Peyer's patch (tissue), 4 donors: ENCODE results near the gene EYS. TPM values are rescaled to one million over a fixed set of nuclear protein-coding genes. Genes with fewer than 3 reads are reported as not detected.
"Not testable (repeated sequence)": the region's sequence is repeated elsewhere in the genome, so short reads cannot be mapped to it uniquely, and the experiment has no call there.

Experiments
- DNase-seq, 3 donors: peaks; one replicate each; pipeline ENCODE4 v3.0.0-alpha.2; 2017 to 2019
- H3K27ac ChIP-seq, 4 donors: fragments of 200-600 bp; sonication (generic); one replicate each; pipeline ENCODE4 v1.5.1; 2016 to 2019
- H3K27me3 ChIP-seq, 2 donors: fragments of 200-600 bp; sonication (generic); one replicate each; pipeline ENCODE4 v1.5.1; 2019
- H3K36me3 ChIP-seq, 3 donors: fragments of 200-600 bp; sonication (generic); one replicate each; pipeline ENCODE4 v1.5.1; 2016 to 2019
- H3K4me1 ChIP-seq, 4 donors: fragments of 200-600 bp; sonication (generic); one replicate each; pipeline ENCODE4 v1.5.1; 2016 to 2019
- H3K4me3 ChIP-seq, 4 donors: fragments of 200-600 bp; sonication (generic); 1 replicate in 3 of 4; 2 replicates in 1 of 4; pipeline ENCODE4 v1.5.1; 2016 to 2019; ENCODE audit warnings: mild to moderate bottlenecking in 1 of 4
- H3K9me3 ChIP-seq, 4 donors: fragments of 200-600 bp; sonication (generic); one replicate each; pipeline ENCODE4 v1.5.1; 2016 to 2019; ENCODE audit warnings: mild to moderate bottlenecking in 1 of 4
- POLR2A ChIP-seq, 2 donors: fragments of 450-650 bp; IDR thresholded peaks; one replicate each; pipeline ENCODE4 v1.5.1; 2017; ENCODE audit warnings: antibody characterized with exemption in 2 of 2, mild to moderate bottlenecking in 2 of 2, moderate library complexity in 2 of 2
- total RNA-seq, 4 donors: library from RNA; depleted of rRNA; stranded (reverse); fragments of >200 nt; gene quantifications; one replicate each; pipeline ENCODE4 v1.1.0, GENCODE V29; 2016
- TF ChIP-seq, protein P1 (sequence below), 6 experiments: fragments of 450-650 bp in 4 of 6; fragments of 200-600 bp in 2 of 6; sonication (generic) in 1 of 6; IDR thresholded peaks; one replicate each; pipeline ENCODE4 v1.5.1; 2017 to 2019; ENCODE audit warnings: antibody characterized with exemption in 6 of 6, mild to moderate bottlenecking in 3 of 6, moderate library complexity in 1 of 6

The EYS gene
- total RNA-seq, 4 donors from 2014 or later: 0.13 to 1.5 (median 0.35) TPM; not detected in 1

DNA sequence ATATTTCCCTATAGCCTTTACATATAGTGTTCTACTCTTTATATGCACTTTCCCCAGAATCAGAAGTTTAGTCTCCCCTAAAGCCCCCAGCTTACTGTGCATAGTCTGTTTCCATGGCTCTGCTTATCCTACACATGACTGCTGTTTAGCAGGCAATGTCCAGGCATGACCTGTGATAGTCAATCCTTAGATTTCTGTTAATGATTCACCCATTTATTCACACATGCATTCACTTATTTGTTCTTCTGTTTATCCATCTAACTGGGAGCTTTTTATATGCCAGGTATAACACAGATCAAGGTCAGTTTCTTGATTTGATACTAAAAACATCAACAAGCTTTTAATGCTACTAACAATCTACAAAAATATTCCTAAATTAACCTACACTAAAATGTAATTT, 1770.6 kb downstream of the EYS start:
- H3K9me3 ChIP-seq: no peaks in the 10 kb centered on the region
- H3K4me1 ChIP-seq: no peaks in the 10 kb centered on the region
- DNase-seq: no peak
- no peak overlapping the region for H3K4me3 ChIP-seq
- no peaks in the 10 kb centered on the region for H3K27me3 ChIP-seq
- no peak overlapping the region for H3K27ac ChIP-seq
- no peak for TF ChIP-seq POLR2A (IDR thresholded peaks at IDR 0.05)
- TF ChIP-seq, protein P1, sequence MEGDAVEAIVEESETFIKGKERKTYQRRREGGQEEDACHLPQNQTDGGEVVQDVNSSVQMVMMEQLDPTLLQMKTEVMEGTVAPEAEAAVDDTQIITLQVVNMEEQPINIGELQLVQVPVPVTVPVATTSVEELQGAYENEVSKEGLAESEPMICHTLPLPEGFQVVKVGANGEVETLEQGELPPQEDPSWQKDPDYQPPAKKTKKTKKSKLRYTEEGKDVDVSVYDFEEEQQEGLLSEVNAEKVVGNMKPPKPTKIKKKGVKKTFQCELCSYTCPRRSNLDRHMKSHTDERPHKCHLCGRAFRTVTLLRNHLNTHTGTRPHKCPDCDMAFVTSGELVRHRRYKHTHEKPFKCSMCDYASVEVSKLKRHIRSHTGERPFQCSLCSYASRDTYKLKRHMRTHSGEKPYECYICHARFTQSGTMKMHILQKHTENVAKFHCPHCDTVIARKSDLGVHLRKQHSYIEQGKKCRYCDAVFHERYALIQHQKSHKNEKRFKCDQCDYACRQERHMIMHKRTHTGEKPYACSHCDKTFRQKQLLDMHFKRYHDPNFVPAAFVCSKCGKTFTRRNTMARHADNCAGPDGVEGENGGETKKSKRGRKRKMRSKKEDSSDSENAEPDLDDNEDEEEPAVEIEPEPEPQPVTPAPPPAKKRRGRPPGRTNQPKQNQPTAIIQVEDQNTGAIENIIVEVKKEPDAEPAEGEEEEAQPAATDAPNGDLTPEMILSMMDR (IDR thresholded peaks at IDR 0.05): no peak
- H3K36me3 ChIP-seq: no peaks in the 10 kb centered on the region

DNA sequence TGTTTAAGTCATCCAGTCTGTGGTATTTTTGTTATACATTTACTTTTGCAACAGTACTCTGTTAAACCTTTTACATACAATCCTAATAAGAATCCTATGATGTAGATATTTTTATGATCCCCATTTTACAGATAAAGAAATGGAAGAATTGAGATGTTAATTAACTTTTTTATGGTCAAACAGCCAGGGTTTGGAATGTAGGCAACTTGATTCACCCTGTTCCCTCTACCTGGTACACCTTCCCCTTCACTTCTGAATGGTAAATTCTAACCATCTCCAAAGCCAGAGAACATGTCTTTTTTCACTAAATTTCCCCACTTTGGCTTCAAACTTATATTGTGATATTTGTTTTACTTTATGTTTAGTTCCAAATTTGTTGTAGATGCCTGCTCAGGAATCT, 1771.3 kb downstream of the EYS start:
- no peaks in the 10 kb centered on the region for H3K4me1 ChIP-seq
- no peak overlapping the region for H3K4me3 ChIP-seq
- TF ChIP-seq, protein P1 (IDR thresholded peaks at IDR 0.05): no peak
- TF ChIP-seq POLR2A (IDR thresholded peaks at IDR 0.05): no peak
- no peaks in the 10 kb centered on the region for H3K27me3 ChIP-seq
- H3K9me3 ChIP-seq: no peaks in the 10 kb centered on the region
- H3K27ac ChIP-seq: no peak overlapping the region
- no peaks in the 10 kb centered on the region for H3K36me3 ChIP-seq
- DNase-seq: no peak

DNA sequence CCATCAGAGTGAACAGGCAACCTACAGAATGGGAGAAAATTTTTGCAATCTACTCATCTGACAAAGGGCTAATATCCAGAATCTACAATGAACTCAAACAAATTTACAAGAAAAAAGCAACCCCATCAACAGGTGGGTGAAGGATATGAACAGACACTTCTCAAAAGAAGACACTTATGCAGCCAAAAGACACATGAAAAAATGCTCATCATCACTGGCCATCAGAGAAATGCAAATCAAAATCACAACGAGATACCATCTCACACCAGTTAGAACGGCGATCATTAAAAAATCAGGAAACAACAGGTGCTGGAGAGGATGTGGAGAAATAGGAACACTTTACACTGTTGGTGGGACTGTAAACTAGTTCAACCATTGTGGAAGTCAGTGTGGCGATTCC, 1773.1 kb downstream of the EYS start:
- not testable (repeated sequence) for H3K4me1 ChIP-seq, H3K9me3 ChIP-seq, H3K4me3 ChIP-seq, H3K36me3 ChIP-seq, H3K27ac ChIP-seq, H3K27me3 ChIP-seq, DNase-seq

DNA sequence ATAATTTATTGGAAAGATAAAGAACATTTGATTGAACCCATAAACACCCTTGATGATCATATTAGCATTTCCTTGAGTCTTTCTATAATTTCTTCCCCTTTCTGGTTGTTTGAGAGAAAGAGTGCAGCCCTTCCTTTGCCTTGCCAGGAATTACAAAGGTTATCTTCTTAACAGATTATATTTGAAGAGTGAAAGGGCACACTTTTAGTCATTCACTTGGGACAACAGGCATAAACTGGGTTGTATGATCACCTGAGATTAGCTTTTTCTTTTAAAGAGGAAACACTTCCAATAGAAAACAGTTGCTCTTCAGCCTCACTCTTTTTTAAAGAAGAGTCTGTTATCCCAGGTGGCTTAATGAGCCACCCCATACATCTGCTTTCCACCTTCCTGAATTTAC, 1776.2 kb downstream of the EYS start:
- Histone ChIP-seq H3K9me3 (no peaks in the 10 kb centered on the region), H3K27ac (no peak overlapping the region), H3K4me1 (no peaks in the 10 kb centered on the region), H3K27me3 (no peaks in the 10 kb centered on the region), H3K36me3 (no peaks in the 10 kb centered on the region), H3K4me3 (no peak overlapping the region)
- DNase-seq: no peak
- TF ChIP-seq, protein P1 (IDR thresholded peaks at IDR 0.05): no peak
- TF ChIP-seq POLR2A (IDR thresholded peaks at IDR 0.05): no peak

DNA sequence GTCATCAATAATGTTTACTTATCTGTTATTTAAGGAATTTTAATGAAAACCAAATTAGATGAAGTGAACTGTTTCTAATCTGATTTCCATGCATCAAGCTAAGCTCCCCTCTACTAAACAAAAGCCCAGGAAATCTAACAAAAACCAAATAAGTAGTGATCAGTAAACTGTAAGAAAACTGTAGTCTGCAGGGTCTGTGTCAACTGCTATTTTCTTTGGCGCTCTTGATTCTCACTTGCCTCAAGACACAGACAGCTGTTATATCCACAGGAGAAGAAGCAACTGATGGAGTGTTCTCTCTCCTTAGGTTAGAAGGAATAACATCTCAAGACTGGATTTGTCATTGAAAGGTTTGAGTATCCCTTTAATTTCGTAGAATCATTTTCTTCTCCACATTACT, 1777.9 kb downstream of the EYS start:
- Histone ChIP-seq H3K27ac (no peak overlapping the region), H3K36me3 (no peaks in the 10 kb centered on the region), H3K27me3 (no peaks in the 10 kb centered on the region), H3K4me1 (no peaks in the 10 kb centered on the region), H3K4me3 (no peak overlapping the region), H3K9me3 (no peaks in the 10 kb centered on the region)
- no peak for DNase-seq
- no peak for TF ChIP-seq POLR2A (IDR thresholded peaks at IDR 0.05)
- TF ChIP-seq, protein P1 (IDR thresholded peaks at IDR 0.05): no peak

DNA sequence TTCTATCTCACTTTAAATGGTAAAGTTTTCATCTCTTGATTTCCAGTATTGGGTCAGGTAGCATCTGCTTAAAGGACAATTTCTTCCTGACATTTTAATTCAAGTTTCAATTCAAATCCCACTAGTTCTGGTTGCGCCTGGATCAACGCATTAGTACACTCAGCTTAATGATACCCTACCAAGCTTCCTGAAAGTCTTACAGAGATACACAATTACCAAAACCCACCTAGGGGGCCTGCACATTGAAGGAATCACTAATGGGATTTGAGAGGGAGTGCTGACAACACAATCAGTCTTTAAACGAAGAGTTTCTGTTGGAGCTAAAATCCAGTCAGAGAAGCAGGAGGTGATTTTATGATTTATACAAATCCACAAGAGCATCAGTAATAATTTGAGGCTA, 1778.4 kb downstream of the EYS start:
- Histone ChIP-seq H3K27ac (no peak overlapping the region), H3K4me1 (no peaks in the 10 kb centered on the region), H3K36me3 (no peaks in the 10 kb centered on the region), H3K4me3 (no peak overlapping the region), H3K27me3 (no peaks in the 10 kb centered on the region), H3K9me3 (no peaks in the 10 kb centered on the region)
- TF ChIP-seq, protein P1 (IDR thresholded peaks at IDR 0.05): no peak
- TF ChIP-seq POLR2A (IDR thresholded peaks at IDR 0.05): no peak
- no peak for DNase-seq
